HL-60/S4 treated with retinoic acid at 250 ng/mL for 4 days and 3 days (cell line): ENCODE data around the gene GSTA4.
"Not testable (repeated sequence)": the region's sequence is repeated elsewhere in the genome, so short reads cannot be mapped to it uniquely, and the experiment has no call there.

Source experiments
- in situ Hi-C: fragments of 300-500 bp; cut with MboI; formaldehyde crosslinking; loops from 2 replicates; pipeline ENCODE4 v1.7.0; 2022; ENCODE audit warnings: low sequenced_read_pairs

GSTA4 gene

GRCh38 chr6:52976591-52977035, 18.5 kb downstream of the GSTA4 start:
- in situ Hi-C loops, result no loop called here

- in situ Hi-C loops, result no loop called here
These were observed 18.9 kb downstream of the GSTA4 start for GRCh38 chr6:52976149-52976548.

- in situ Hi-C loops, result no loop called here
These were observed 19.5 kb downstream of the GSTA4 start for GRCh38 chr6:52975580-52975979.

GRCh38 chr6:52972989-52973388, 22.1 kb downstream of the GSTA4 start:
- in situ Hi-C loops, result no loop called here

GRCh38 chr6:52969359-52969758, 25.7 kb downstream of the GSTA4 start:
- in situ Hi-C loops, result no loop called here

- in situ Hi-C loops, result no loop called here
These were observed 29.0 kb downstream of the GSTA4 start for GRCh38 chr6:52966101-52966500.

GRCh38 chr6:52965380-52965779, 29.7 kb downstream of the GSTA4 start:
- in situ Hi-C loops, result no loop called here

- in situ Hi-C loops, result no loop called here
These were observed 30.8 kb downstream of the GSTA4 start for GRCh38 chr6:52964318-52964717.

- in situ Hi-C loops, result no loop called here
These were observed 32.4 kb downstream of the GSTA4 start for GRCh38 chr6:52962701-52963100.

- in situ Hi-C loops, result not testable (repeated sequence)
These were observed 34.1 kb downstream of the GSTA4 start for GRCh38 chr6:52961022-52961421.

- in situ Hi-C loops, result not testable (repeated sequence)
These were observed 34.9 kb downstream of the GSTA4 start for GRCh38 chr6:52960211-52960610.

GRCh38 chr6:52958546-52959255, 36.4 kb downstream of the GSTA4 start:
- in situ Hi-C loops, result no loop called here

GRCh38 chr6:52955871-52956270, 39.2 kb downstream of the GSTA4 start:
- in situ Hi-C loops, result no loop called here

GRCh38 chr6:52953911-52954839, 40.9 kb downstream of the GSTA4 start:
- in situ Hi-C loops, result no loop called here

GRCh38 chr6:52946306-52946705, 48.8 kb downstream of the GSTA4 start:
- in situ Hi-C loops, result no loop called here

GRCh38 chr6:52942821-52943220, 52.3 kb downstream of the GSTA4 start:
- in situ Hi-C loops, result not testable (repeated sequence)

- in situ Hi-C loops, result no loop called here
These were observed 52.9 kb downstream of the GSTA4 start for GRCh38 chr6:52942221-52942620.

- in situ Hi-C loops, result no loop called here
These were observed 57.2 kb downstream of the GSTA4 start for GRCh38 chr6:52937908-52938307.

- in situ Hi-C loops, result no loop called here
These were observed 61.3 kb downstream of the GSTA4 start for GRCh38 chr6:52933778-52934177.

GRCh38 chr6:52931351-52931750, 63.7 kb downstream of the GSTA4 start:
- in situ Hi-C loops, result no loop called here

GRCh38 chr6:52929321-52930164, 65.5 kb downstream of the GSTA4 start:
- in situ Hi-C loops, result no loop called here
